Upper lobe of left lung (tissue), 4 donors: ENCODE data around the gene PRPF40A.

Experiments used
- CTCF ChIP-seq, 6 experiments: fragments of 450-650 bp in 4 of 6; fragments of 200-600 bp in 2 of 6; sonication (generic) in 2 of 6; IDR thresholded peaks; one replicate each; pipeline ENCODE4 v1.5.1; 2016 to 2019; ENCODE audit warnings: antibody characterized with exemption in 6 of 6
- EP300 ChIP-seq, 4 donors: sonication (generic); formaldehyde crosslinking; IDR thresholded peaks; one replicate each; pipeline ENCODE4 v1.5.1; 2017; ENCODE audit warnings: antibody characterized with exemption in 4 of 4, control low read depth in 2 of 4
- POLR2A ChIP-seq, 4 donors: fragments of 450-650 bp; IDR thresholded peaks; one replicate each; pipeline ENCODE4 v1.5.1; 2016 to 2017; ENCODE audit warnings: antibody characterized with exemption in 4 of 4, mild to moderate bottlenecking in 2 of 4
- POLR2AphosphoS5 ChIP-seq, 2 donors: sonication (generic); formaldehyde crosslinking; IDR thresholded peaks; one replicate each; pipeline ENCODE4 v1.5.1; 2017; ENCODE audit warnings: antibody characterized with exemption in 2 of 2

- TF ChIP-seq CTCF (IDR thresholded peaks at IDR 0.05) (no peak), EP300 (IDR thresholded peaks at IDR 0.05) (no peak), POLR2A (IDR thresholded peaks at IDR 0.05) (no peak), POLR2AphosphoS5 (IDR thresholded peaks at IDR 0.05) (no peak)
These were observed 46.4 kb upstream of the PRPF40A start for GRCh38 chr2:152763651-152764050.
